NCI-H446 treated with DMSO at 0.1 percent for 48 hours (cell line): ENCODE measurements around the gene DNAAF8.

Experiments
- DNase-seq: peaks from one replicate; lab custom pipeline; 2025; lab: John Stamatoyannopoulos, UW

DNAAF8 gene

DNA sequence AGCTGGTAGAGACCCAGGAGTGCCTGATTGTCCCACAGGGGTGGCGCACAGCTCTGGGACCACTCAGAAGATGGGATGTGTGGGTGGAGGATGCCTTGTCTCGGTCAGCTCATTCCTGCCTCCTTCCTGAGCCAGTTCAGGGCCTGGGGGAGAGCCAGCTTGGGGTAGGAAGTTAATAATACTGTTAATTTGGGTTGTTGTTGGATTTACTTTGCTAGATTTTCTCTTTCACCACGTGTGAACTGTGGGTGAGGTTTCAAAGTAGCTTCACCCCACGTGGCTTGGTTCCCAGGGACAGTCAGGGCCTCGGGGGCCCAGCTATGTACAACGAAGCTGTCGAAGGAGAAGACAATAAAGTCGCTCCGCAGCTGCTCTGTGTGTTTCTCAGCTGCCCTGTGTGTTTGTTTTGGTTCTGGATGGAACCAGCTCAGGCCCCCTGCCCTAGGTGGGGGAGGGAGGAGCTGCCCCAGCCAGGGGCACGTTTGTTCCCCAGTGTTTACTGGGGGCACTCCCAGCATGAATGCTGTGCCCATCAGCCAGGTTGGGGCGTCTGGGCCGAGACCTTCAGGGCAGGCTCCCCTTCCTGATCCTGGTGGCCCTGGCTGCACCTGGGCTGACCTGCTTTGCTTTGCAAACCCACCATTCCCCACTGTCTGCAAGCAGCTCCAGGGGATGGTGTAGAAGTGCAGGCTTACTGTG is 38.7 kb upstream of the DNAAF8 start:
- no peak for DNase-seq

DNA sequence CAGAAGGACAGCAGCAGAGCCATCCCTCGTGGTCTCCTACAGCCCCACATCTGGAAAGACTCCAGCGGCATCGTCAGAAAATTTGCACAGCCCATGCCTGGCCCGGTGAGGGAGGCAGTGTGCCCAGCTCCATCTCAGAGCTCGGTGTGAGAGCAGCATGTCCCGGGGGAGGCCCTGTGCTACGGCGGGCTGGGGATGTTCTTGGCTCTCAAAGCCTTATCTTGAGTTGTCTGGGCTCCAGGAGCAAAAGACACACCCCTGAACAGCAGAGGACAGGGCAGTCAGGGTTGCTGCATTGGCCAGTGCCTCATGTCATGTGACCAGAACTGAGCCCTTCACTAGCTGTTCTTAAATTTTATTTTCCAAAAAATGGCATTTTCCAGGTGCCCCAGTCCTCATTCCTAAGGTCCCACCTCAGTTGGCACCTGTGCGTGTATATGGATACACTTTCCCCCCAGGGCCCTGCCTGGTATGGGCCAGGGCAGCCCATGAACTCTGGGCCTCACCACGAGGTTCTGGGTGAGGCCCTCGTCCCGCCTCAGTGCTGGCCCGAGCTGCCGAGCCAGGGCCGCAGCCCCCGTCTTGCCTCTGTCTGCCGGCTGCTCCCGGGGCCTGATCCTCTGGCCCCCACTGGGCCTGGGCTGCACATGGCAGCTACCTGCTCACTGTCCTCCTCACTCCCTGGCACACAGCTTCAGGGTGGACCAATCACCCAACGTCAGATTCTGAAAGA is 38.0 kb upstream of the DNAAF8 start:
- DNase-seq: no peak

DNA sequence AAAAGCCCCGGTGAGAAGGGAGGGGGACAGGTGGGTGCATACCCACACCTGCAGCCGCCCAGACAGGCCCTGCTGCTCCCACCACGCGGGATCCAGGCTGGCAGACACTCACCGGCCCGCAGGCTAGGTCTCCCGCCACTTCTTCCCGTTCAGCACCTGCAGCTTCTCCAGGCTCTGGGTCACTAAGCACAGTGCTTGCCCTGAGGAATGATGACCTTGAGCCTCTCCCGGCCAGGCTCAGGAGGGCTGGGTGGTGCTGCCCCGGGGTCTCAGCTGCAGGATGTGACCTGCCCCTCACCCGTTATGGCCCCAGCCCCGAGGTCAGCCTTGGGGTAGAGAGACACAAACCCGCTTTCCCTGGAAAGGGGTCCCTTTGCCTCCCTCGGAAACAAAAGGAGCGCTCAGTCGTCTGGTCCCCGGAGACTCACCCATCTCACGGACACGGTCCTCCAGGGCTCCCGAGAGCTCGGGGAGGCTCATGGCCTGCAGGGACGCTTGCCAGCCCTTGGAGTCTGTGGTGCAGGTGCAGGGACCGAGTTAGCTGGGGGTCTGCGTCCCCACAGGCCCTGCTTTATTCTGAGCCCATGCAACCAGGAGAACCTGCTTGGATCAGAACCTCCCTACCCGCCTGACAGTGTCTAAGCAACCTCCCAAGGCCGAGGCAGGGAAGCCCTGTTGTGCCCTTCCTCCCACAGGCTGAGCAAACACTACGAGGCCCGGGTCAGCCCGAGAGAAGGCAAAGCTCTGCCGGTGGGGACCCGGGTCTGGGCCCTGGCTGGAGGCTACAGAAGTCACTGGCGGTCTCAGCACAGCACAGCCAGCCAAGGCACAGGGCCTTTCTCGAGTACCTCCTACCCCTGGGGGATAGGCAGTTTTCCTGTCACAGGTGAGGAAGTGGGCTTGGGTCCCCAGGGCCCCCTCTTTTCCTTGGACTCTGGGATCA is 37.2 kb upstream of the DNAAF8 start:
- DNase-seq: no peak

DNA sequence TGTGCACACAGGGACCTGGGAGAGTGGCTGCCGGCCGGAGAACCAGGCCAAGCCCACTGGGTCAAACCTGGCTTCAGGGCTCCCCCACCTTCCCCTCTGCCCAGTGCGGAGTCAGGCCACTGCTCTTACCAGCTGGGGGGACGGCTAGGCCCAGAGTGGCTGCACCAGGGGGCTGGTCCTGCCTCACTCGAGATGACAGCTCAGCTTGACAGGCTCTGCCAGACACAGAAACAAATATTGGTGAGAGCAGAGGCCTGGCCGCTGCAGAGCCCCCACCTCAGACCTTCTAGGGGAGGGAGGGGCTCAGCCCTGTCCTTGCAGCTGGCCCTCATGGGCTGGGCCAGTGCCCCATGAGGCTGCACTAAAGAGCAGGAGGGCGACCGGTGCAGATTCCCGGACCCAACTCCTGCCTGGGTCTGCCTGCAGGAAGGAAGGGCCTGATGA is 36.5 kb upstream of the DNAAF8 start:
- no peak for DNase-seq

DNA sequence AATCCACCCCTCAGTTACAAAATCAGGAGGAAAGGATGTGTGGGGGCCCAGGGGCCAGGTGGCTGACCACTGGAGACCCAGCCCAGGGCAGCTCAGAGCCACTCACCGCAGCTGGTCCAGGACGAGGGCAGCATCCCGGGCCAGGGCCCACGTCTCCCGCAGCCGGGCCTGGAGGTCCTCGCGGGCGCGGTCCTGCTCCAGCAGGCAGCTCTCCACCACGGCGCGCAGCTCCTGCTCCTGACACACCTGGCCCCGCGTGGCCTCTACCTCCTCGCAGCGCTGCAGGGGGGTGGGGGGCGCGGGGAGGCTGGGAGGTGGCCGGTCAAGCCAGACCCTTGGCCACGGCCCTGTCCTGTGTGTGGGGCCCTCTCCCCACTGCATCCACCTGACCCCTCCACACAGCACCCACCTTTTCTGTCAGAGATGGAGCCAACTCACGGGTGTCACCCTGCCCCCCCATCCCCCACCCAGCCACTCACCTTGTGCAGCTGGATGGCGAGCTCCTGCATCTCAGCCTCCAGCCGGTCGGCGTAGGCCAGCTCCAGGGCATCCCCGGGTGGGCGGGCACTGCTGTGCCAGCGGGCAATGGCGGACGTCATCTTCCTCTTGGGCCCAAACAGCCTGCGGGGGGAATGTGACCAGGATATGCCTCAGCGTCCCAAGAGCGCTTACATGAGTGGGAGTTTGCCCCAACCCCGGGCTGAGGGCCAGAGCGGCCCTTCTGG is 35.9 kb upstream of the DNAAF8 start:
- DNase-seq: no peak

DNA sequence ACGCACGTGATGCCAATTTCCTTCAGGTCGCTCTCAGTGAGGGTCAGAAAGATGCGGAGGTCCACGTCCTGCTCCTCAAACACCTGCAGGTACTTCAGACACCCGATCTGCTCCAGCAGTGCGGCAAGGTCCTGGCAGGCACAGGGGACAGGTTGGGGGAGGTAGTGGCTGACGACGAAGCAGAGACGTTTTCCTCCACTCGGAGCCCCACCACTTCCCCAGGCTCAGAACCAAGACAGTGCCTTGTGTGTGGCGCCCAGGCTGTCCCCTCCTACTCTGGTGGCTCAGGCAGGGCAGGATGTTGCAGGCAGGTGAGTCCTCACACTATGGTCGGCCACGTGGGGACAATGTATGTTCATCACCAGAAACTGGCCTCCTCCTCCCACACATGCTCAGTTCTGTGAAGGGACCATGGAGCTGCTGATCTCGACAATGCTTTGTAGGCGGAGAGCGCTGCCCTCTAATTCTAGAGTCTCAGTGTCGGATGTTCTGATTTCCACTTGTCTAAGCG is 35.2 kb upstream of the DNAAF8 start:
- no peak for DNase-seq

DNA sequence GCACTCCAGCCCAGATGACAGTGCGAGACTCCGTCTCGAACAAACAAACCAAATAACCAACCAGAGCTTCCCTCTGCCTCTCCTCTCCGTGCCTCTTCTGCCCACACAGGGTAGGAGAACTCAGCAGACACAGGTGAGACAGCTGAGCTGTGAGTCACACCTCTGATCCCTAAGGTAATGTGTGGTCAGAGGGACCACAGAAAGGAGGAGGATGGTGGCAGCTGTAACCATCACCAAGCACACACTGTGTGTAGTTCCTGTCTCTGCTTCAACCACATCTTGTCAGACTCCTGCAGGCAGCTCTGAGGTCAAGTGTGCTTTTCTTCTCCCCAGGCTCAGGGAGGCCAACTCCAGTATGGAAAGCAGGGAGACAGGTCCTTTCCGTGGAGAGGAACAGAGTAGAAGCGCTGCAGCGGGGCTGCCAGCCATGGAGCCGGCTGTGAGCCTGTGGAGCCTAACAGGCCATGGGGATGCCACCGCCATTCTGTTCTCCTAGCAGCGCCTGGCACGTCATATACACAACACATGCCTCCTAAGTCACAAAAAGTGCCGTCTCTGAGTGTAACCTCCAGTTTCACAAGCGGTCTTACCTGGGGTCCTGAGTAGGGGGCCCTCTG is 33.8 kb upstream of the DNAAF8 start:
- no peak for DNase-seq

DNA sequence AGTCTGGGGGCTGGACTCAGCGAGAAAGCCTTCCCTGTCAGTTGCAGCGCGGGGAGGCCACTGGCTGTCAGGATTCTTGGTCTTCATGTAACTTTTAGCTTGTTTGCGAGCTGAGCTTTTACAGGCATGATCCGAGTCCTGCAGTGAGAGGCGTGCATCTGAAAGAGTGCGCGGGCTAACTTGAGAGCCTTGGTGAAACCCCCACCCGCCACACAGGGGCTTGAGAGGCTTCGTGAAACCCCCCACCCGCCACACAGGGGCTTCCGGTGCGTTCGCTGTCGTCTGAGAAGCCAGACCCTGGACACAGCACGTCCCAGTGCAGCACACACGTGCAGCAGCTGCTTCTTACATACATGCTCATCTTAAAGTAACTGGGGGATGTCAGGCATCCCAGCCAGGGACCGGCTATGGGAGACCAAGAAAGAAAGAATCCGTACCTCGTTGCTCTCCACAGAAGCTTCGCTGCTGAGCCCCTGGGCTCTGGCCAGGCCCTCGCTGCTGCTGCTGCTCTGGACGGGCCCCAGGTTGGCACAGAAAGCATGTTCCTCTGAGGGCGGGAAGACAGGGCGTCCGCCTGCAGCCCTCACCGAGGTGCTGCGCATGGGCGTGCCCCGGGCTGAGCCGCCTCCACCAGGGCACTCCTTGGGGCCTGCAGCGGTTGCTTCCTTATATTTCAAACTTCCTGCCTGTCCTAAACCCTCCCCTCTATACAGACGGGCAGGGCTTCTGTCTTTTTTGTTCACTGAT is 33.2 kb upstream of the DNAAF8 start:
- DNase-seq: no peak

DNA sequence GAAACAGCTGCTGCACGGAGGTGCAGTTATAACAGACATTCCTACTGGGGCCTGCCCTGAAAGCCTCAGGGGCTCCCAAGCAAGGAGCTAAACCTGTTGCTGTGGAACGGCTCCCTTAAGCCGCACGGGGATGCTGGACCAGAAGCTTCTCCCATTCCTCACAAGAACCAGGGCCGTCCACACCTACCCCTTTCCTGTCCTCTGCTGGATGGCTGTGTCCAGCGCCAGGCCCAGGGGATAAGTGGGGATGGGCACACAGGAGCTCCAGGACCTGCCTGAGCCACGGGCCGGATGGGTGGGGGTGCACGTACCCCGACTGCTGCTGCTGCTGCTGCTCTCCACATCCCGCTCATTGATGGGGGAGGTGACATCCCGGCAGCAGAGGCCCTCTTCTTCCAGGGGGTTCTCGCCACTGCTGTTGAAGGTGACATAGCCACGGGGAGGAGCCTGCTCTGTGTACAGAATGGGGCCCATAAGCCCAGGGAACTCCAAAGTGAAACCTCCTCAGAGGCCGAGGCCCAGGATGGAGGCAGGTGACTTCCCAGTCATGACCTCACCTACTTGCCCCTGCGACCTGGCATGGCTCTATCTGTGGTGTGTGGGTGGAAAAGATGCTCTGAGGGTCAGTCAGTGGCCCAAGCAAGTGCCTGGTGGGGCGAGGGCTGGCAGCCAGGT is 32.4 kb upstream of the DNAAF8 start:
- no peak for DNase-seq

DNA sequence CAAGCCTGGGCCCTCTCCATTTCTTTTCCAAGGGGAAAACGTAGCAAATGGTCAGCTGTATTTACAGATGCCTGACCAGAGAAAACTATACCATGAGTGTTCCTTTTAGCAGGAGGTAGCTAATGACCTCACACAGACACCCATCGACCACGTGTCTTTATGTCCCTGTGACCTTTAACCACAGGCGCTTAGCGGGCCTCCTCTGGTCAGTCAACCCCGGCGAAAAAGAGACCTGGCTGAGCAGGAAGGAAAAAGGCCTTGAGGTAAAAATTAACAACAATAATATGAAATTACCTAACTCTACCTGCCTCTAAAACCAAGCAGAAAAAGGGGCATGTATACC is 31.9 kb upstream of the DNAAF8 start:
- DNase-seq: no peak

DNA sequence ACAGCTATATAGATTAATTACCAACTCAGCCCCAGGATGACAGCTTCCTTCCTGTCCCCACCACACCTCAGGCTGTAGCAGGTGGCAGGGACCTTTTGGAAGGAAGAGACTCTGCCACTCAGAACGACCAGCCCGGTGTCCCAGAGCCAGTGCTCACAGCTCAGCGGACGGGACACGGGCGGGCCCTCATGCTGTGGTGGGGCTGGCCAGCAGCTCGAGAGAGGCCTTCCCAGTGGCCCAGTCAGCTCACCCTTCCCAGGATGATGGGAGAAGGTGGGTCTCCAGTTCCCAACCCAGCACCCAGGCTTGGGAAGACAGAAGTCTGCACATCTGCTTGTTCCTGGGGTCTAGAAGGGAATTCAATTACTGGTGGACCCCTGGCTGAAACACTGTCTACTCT is 30.4 kb upstream of the DNAAF8 start:
- no peak for DNase-seq

DNA sequence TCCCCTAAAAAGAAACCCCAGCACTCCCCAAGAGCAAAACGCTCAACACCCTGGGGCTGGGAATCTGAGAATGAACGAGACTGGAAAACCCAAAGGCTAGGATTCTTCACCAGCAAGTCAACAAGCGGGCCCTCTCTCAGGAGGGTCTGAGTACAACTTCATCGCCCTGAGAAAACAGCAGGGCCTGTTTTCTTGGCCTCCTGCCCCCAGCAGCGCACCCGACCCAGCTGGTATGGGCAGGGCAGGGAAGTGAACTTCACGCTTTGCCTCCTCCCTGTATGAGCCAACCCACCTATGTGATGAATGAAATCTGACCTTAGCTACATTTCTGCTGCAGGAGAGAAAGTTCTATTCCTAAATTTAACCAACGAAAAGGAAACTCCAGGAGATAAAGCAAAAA is 29.8 kb upstream of the DNAAF8 start:
- DNase-seq: no peak

DNA sequence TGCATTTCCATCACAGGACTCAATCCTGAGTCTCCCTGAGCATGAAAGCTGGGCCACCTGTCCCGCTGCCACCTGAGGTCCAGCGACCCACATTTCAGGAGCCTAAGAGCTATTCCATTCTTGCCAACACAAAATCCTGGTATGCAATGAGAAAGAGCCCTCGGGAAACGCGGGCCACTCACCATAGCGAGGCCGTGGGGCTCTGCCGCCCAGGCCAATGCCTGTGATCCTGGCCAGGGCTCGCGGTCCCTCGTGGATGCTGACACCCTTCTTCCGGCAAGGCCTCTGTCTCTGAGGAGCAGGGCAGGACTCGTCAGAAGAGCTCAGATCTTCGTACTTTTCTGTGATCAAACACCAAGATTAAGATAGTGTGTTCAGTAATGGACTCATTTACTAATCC is 29.4 kb upstream of the DNAAF8 start:
- no peak for DNase-seq

DNA sequence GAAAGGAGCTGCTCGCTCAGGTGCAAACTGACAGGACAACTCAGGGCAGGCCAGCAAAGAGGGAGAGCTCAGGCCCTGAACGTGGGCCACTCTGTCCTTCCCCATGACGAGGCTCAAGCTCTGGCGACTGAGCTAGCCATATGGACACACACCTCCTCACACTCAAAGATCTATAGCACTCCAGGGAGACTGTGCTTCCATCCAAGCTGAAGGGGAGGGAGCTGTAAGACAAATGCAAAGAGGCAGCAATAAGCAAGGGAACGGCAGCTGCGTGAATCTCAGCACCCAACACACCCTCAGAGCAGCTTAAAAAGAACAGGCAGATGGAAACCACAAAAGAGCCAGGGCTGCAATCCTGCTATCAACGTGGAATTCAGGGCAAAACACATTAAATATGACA is 27.5 kb upstream of the DNAAF8 start:
- no peak for DNase-seq

DNA sequence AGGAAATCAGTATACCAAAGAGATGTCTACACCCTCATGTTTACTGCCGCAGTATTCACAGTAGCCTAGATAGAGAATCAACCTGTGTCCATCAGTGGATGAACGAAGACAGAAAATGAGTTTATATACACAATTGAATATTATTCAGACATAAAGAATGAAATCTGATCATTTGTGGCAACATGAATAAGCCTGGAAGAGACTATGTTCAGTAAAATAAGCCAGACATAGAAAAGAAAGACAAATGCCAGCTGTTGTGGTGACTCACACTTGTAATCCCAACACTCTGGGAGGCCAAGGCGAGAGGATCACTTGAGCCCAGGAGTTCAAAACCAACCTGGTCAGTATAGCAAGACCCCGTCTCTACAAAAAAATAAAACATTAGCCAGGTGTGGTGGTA is 24.9 kb upstream of the DNAAF8 start:
- DNase-seq: no peak

DNA sequence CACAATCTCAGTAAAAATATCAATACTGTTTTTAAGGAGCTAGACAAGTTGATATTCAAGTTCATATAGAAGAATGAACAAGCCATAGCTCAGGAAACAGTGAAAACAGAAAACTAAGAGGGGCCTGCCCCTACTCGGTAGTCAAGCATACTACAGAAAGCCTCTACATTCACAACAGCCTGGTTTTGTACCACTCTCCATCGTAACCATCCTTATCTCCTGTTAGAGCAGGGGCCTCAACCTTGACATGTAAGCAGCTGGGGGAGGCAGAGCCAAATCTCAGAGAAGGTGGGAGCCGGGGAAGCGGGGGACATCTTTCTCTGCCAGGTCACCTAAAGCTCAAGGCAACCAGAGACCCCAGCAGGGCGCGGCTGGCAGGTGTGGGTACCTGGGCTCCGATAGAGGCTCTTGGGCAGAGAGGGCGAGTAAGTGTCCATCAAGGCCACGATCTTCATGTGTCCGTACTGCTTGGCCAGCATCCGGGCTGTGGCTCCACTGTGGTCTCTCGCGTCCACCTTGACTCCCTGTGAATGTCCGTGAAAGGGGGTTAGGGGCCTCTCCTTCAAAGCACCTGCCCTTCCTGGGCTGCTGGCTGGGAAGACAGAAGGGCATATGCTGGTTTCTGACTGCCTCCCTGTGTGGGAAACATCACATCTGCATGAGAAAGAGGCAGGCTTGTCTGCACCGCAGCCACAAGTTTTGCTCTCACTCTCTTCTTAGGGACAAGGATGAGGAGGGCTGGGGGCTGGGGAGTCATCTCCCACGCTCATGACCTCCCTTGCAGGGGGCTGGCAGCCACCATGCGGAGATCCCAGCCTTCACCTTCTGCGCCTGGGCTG is 20.5 kb upstream of the DNAAF8 start:
- no peak for DNase-seq

DNA sequence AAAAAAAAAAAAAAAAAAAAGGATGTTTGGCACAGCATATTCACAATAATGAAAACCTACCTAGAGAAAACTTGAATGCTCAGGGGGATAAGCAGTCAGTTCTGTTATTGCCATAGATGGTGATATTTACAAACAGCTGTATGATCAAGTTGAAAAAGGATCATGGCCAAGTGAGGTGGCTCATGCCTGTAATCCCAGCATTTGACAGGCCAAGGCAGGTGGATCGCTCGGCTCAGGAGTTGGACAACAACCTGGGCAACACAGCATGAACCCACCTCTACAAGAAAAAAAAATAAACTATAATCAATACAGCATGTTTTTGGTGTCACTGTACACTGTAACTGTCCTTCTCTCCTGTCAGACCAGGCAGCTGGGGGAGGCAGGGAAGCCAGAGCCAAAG is 19.3 kb upstream of the DNAAF8 start:
- no peak for DNase-seq

DNA sequence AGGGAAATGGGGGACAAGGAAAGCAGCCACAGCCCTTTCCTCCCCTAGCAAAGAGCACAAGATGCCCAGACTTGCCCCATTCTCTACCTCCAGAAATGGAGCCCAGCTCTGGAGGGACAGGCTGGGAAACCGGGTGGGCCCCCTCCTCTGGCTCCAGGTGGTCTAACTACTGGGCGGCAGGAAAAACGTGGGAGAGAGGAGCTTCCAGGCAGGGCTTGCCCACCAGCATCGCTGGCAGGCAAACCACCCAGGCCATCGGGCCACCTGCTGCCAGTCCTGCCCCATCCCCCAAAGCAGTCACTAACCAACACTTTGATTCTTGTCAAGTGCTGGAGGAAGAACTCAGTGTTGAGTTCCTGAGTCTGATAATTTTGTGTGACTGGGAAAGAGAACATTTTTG is 15.9 kb upstream of the DNAAF8 start:
- no peak for DNase-seq

DNA sequence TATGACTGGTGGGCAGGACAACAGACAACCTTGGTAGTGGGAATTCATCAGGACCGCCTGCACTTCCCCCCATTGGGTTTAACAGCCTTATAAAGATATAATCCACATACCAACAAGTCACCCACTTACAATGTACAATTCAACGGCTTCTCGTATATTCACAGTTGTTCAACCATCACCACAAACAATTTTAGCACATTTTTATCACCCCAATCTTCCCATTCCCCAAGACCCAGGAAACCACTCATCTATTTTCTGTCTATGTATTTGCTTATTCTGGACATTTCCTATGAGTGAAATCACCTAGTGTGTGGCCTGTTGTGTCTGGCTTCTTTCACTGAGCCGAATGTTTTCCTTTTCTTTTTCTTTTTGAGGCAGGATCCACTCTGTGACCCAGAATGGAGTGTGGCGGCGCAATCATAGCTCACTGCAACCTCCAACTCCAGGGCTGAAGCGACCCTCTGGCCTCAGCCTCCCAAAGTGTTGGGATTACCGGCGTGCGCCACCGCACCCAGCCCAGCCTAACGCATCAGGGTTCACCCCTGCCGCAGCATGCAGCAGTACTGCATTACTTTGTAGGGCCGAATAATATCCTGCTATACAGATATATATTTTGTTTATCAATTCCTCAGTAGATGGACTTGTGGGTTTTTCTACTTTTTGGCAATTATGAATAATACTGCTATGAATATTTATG is 11.1 kb upstream of the DNAAF8 start:
- DNase-seq: no peak
